Epithelial cell of esophagus (primary cell): Measurements from ENCODE around the gene AUH.

Experiments
- DNase-seq: peaks from one replicate; pipeline ENCODE4 v3.0.0; 2010; ENCODE audit warnings: low read depth
- H3K4me3 ChIP-seq: 2 replicates; pipeline ENCODE4 v1.5.1; 2011; ENCODE audit warnings: mild to moderate bottlenecking, low read length, control low read depth
- TF ChIP-seq, protein P1 (sequence below): IDR thresholded peaks from 2 replicates; pipeline ENCODE4 v1.5.1; 2011; ENCODE audit warnings: low read depth, mild to moderate bottlenecking, low read length, control low read depth, inconsistent platforms; ENCODE audit not compliant: insufficient read depth; ENCODE audit errors: missing control alignments

Gene AUH

DNA sequence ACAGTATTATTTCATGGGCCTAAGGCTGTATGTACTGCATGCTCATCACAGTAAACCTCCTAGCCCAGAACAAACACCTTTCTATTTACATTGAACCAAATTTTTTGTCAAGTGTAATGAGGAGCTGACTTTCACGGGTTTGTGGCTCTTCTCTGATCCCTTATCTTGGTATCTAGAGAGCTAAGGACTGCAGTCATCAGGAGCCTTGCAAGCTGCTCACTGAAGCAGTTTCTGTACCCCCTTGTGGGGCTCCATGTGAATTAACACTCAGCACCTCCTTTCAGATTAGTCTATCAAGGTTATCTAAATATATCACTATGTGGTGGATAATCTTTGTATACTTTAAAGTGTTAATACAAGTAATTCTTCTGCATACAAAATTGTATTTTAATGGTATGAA, 108.2 kb downstream of the AUH start:
- TF ChIP-seq, protein P1, sequence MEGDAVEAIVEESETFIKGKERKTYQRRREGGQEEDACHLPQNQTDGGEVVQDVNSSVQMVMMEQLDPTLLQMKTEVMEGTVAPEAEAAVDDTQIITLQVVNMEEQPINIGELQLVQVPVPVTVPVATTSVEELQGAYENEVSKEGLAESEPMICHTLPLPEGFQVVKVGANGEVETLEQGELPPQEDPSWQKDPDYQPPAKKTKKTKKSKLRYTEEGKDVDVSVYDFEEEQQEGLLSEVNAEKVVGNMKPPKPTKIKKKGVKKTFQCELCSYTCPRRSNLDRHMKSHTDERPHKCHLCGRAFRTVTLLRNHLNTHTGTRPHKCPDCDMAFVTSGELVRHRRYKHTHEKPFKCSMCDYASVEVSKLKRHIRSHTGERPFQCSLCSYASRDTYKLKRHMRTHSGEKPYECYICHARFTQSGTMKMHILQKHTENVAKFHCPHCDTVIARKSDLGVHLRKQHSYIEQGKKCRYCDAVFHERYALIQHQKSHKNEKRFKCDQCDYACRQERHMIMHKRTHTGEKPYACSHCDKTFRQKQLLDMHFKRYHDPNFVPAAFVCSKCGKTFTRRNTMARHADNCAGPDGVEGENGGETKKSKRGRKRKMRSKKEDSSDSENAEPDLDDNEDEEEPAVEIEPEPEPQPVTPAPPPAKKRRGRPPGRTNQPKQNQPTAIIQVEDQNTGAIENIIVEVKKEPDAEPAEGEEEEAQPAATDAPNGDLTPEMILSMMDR: no peak
- no peak for DNase-seq

DNA sequence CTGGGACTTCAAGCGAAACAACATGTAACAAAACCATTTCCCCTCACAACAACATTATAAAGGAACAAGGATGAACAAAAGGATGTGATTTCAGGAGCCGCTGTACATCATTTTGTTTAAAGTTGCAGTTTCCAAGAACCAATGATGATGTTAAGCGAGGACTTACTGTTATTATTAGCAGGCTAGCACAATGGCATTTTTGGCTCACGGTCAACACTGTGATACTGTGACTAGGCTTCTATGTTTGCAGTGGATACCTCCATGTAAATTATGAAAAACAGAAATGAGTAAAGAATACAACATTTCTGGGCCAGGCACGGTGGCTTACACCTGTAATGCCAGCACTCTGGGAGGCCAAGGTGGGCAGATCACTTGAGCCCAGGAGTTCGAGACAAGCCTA, 113.0 kb downstream of the AUH start:
- H3K4me3 ChIP-seq: no peak overlapping the region
- DNase-seq: no peak
- TF ChIP-seq, protein P1: no peak

More for the DNA sequence above, 108.2 kb downstream of the AUH start:
- no peak overlapping the region for H3K4me3 ChIP-seq

DNA sequence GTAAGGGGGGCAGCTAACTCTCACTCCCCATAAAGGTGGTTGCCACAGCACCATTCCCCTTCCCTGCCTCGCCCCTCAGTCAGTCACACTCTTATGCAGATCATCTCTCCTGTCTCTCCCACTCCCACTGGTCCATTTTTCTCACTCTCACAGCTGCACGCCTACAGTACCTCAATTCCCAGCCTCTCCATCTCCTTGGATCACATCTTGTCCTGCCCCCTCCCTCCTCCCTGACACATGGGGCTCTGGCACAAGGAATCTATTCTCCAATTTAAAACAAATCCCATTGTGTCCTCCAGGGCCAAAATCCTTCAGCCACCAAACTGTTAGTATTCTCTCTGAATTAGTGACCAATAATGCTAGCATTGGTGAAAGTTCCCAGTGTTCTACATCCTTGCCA, 114.4 kb downstream of the AUH start:
- TF ChIP-seq, protein P1: no peak
- no peak for DNase-seq
- H3K4me3 ChIP-seq: no peak overlapping the region

DNA sequence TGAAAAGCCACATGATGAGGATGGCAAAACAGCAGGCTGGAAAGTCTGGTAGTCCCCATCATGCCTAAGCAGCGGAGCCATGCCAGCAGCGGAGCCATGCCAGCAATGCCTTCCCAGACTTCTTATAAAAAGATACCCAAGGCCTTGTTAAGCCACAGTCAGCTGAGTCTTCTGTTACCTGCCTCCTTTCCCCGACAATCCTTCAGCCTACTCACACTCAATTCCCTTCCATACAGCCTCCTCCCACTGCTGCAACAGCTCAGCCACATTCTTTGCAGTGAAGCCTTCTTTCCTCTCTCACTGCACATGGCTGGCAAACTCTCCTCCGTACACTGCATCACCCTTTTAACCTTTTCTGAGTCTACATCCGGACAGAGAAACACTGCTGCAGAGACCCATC, 114.9 kb downstream of the AUH start:
- TF ChIP-seq, protein P1: no peak
- no peak overlapping the region for H3K4me3 ChIP-seq
- no peak for DNase-seq

DNA sequence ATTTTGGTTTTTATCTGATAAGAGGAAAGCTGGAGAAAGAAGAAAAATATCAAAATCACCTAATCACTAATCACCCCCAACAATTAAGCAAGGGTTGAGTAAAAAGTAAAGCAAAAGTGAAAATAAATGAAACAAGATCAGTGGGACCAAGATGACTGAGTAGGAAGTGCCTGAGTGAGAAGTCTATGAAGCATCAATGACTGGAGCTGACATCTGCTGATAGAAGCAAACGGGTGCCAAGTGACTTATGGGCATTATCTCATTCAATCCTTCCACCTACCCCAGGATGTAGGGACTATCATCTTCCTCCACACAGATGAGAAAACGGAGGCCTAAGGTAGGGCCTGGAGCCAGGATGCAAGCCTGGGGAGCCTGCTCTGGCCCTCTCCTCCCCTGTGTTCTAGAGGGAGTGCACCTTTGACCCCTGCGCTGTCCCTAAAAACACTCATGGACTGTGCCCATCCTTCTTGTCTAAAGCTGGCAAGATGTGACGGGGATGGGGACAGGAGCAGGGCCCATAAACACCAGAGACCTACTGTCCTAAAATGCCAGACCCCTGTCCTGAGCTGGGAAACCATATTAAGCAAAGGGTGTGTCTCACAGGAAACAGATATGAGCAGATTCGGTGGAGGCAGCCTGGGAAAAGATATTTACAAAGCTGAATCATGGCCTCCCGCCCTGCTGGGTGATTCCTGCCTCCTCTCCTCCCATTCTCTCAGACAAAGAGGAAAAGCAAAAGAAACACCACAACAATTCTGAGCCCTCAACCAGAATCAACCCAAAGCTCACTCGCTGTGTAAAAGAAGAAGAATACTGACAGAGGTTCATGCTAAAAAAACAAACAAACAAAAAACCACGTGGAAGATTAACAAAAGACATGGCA, 116.0 kb downstream of the AUH start:
- TF ChIP-seq, protein P1: no peak
- H3K4me3 ChIP-seq: no peak overlapping the region
- DNase-seq: peak; percentile 69

DNA sequence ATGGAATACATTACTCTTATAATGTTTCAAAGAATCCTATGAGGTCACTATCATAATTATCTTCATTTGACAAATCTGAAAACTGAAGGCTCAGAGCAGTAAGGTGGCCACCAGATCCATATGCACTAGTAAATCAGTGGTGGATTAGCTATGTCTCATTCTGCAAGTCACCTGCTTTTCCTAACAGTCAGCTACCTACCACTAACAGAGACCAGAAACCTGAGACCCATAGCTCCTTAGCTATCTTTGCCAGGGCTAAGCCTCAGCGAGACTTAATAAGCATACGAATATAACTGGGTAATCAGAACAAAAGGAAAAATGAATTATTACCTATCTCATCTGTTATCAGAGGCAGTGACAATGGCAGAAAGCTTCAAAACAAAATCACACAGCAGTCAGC, 118.7 kb downstream of the AUH start:
- TF ChIP-seq, protein P1: no peak
- DNase-seq: no peak
- H3K4me3 ChIP-seq: no peak overlapping the region

DNA sequence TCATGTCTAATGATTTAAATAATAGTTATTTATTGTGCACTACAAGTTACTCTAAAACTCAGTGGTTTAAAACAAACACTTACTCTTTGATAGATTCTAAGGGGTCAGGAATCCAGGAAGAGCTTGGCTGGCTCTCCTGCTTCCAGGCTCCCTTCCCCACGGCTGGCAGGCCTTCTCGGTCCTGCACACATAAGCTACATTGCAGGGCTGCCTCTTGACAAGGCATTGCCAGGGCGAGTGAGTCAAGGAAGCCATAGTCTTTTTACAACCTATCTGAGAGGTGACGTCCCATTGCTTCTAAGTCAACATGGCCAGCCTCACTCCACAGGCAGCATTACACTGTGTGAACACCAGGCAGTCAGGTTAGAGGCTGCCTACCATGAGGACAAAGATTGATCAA, 119.8 kb downstream of the AUH start:
- TF ChIP-seq, protein P1: no peak
- H3K4me3 ChIP-seq: no peak overlapping the region
- DNase-seq: no peak
